ENCODE data around the gene CD58.

Gene CD58

DNA sequence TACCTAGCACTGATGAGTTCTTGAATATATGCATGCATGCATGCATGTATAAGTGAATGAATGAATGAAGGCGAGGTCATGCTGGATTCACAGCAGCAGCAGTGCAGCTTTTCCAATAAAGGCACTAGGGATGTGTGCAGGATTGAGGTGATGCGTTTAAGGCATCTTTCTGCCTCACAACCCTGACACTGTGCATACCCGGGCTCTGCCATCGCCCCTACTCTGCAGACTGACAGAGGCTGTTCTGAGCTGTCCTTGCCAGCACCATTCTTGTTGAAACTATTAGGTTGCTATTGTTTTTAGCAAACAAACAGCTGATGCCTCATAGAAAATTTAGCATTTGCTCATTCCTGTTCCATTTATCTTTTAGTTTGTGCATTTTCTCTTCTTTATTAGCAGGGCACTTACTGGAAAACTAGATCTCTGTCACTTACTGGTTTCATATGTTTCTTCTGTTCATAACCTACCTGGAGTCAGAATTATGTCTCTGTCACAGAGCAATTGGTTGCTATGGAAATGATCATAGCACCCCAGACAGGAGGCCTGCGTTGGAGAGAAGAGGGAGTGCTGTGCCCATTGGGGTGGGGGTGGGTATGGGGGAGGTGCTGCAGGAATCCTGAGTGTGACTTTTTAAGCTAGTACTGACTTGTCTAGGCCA lies 79.0 kb downstream of the CD58 start:
- DNase-seq: no peak

GRCh38 chr1:116490588-116490987 lies 80.2 kb downstream of the CD58 start:
- no peak for DNase-seq

DNA sequence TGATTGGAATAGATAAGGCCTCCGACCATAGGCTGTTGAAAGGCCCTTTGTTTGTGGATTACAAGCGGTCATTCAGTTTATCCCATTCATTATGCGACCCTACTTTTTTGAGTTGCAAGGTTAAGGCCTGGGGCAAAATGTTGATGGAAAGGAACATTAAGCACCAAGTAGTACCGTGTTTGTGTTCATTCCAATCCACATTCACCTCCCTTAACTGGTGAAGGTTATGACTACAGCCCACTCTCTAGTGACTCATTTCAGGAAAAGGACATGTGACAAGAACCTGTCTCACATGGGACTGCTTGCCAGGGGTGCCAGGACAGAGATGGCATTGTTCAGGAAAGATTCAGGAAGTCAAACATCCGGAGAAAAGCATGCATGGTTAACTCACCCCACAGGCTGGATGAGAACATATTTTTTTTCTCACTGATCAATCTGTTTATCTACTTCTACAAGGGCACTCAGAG lies 81.6 kb downstream of the CD58 start:
- no peak for DNase-seq

- no peak for DNase-seq
Measured at GRCh38 chr1:116488071-116488470, 82.8 kb downstream of the CD58 start.

DNA sequence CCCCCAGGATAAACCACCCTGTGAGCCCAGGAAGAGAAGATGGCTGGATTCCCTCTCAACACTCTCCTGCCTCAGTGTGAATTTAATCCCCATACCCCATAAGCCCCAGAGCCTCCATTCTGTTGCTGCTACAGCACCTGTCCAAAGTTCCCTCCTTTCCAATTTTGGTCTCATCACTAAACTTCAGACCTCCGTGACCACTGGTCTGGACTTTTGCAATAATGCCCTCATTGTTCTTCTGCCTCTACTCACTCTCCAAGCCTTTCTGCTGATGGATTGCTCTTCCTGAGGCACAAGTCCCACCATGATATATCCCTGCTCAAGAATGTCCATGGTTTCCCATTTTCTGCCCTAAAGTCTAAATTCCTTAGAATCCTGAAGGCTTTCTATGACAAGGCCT lies 83.2 kb downstream of the CD58 start:
- no peak for DNase-seq

DNA sequence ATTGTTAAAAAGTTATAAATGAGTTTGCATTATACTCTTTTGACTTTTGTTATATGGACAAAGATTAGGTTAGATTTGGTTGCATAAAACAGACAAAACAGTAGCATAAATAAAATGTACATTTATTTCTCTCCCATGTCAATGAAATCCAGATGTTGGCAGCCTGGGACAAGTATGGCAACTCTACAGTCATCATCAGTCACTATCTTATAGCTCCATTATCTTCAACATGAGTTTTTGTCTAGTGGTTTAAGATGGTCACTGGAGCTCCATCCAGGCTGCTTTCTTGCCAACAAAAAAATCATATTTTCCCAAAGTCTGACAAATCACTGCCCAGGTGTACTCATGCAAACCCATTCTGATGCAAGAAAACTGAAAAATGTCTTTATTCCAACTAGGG lies 83.8 kb downstream of the CD58 start:
- no peak for DNase-seq

DNA sequence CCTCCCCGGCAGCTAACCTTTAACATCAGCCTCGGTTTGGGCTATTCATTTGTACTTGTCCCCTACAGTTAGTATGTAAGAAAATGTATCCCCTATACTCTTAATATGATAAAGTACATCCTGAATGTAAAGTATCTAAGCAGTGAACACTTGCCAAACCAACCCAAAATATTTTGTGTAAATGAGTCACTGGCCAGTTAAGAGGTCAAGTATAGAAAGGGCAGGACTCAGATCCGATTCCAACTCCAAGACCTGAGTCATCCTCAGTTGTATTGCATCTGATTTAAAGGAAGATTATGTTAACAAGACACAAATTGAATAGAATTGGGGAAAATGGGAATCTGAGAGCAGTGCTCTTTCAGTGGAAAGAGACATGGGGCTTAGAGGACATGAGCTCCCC lies 84.4 kb downstream of the CD58 start:
- DNase-seq: no peak

DNA sequence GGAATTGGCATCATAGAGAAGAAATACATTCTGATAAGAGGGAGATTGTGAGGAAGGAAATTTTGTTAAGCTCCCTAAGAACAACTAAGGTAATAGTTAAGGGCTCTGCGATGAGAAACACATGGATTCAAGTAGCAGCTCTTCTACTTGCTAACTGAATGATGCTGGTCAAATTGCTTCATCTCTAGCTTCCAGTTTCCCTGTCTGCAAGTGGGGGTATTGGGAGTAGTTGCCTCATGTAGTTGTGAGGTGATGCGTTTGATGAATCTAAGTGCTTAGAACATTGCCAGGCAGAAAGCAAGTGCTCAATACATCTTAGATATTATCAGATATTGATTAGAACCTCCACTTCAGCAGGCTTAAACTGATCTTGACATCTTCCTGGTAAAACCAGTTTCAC lies 84.8 kb downstream of the CD58 start:
- no peak for DNase-seq

- DNase-seq: peak; percentile 56 to 72
Measured at GRCh38 chr1:116485071-116485735, 85.6 kb downstream of the CD58 start.

DNA sequence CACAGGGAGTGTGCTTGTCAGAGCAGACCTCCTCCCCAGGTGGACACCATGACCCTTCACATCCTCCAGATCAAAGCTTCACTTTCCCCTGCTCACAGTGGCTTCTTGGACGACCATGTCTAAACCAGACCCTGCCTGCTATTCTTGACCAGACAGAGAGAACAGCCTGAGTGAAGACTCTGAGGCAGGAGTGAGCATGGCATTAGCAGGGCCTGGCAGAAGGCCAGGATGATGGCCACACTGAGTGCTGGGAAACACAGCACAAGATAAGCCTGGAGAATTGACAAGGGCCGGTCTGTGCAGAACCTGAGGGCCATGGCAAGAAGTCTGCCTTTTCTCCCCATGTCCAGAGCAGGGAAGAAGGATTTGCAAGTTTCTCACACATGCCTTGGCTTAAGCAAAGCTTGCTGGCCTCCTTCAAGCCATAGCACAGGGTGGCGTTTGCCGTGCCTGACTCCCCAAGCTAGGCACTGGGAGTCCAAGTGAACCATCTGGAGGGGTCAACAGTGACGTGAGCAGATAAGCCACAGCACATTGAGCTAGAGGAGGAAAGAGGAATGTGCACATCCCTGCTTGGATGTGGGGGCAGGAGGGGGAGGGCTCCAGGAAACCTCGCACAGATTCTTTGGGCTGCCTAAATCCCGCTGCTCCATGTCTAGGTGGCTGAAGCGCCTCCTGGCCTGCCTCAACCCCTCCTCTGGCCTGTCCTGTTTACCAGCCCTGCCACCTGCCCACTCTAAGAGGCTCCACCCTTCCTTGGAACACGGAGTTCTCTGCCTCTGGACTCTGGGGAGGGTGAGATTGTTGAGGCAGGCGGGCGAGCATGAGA lies 87.1 kb downstream of the CD58 start:
- peak in 1 of 2 experiments; percentile 5 for DNase-seq

DNA sequence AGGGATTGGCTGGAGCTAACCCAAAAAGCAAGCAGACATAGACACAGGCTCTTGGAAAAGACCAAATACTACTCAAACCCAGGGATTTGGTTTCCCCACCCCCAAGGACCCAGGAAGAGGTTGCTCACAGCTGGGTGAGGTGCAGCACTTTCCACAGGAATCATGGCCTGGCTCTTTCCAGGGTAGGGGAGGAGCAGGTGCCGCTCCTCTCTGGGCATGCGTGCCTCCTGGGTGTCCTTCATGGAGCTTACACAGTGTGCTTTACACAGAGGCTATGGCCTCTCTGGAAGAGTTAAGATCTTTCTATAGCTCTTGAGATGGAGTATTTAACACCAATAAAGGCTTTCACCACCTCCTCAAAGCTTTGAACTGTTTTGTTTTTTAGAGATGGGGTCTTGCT lies 88.3 kb downstream of the CD58 start:
- DNase-seq: no peak

DNA sequence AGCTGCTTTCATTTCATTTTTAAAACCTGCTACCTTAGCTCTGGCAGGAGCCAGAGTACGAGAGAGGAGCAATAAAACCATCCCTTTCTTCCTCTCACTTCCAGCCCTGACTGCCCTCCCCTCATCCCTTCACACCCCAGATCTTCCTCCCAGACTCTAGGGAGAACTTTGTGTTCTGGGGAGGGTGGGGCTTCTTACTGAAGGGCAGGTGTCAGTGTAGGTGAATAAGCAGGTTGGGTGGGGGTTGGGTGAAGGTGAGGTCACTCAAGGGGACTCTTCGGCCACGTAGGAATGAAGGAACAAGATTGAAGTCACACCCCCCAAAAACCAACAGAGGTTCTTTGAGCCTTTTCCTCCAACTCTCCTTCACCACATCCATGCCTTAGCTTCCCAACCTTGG lies 88.9 kb downstream of the CD58 start:
- no peak for DNase-seq

DNA sequence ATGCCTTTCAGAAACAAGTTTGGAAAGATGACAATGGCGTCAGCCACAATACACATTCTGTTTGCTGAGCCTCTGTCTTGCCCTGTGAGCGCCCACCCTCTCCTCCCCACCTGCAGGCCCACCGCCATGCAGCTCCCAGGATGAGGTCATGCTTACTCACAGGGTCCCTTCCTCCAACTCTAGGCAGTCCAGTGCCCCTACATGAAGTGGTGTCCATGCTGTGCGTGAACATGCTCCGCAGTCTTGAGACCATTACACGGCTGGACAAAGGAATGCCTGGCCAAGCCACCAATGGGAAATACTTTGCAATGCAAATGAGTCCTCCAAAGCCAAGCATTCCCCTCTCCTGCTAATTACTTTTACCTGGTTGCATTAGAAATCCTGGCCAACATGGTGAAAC lies 92.2 kb downstream of the CD58 start:
- DNase-seq: no peak

DNA sequence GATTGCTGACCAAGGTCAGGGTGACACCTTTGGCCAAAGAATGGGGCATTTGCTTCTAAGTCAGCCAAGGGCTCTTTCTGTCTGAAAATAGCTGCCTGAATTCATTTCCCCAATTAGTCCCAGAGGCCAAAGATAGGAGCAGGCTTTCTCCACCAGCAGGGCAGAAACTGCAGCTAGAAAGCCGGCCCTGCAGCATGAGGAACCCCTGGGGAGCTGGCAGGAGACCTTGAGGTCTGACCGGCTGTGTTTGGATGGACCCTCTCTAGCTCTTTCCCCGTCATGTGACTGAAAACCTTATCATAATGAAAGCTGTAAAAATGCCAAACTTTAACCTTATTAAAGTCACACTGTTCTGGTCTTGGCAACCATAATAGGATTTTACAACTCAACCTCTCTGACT lies 93.4 kb downstream of the CD58 start:
- no peak for DNase-seq

DNA sequence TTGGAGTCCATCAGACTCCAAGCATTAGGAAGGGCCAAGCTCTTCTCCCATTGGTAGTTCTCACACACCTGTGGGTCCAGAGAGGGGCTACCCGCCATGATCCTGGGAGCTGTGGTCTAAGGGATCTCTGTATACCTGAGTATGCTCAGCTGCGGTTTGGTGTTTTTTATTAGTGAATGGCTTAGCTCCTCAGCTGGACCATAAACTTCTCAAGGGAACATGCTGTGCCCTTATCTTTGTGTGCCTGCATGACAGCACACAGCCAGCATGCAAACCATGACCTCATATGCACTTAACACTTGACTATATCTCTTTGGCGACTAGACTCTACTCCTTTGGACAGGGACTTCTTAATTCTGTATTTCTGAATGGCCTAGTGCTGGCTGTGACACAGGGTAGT lies 94.5 kb downstream of the CD58 start:
- DNase-seq: no peak

DNA sequence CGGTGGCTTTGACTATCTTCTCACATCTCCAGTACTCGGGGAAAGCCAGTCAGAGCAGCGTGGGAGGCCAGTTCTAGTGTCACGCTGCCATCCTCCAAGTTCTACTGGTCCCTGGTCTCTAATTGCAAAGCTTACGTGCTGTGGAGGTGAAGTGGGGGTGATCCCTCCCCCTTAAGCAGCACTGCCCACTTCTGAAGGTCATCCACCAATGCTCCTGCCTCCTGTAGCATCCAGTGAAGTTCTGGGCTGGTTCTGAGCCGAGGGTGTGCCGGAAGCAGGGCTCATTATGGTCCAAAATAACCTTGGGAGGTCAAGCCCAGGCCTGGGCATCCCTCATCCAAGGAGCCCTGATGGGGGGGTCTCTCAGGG lies 95.0 kb downstream of the CD58 start:
- no peak for DNase-seq

DNA sequence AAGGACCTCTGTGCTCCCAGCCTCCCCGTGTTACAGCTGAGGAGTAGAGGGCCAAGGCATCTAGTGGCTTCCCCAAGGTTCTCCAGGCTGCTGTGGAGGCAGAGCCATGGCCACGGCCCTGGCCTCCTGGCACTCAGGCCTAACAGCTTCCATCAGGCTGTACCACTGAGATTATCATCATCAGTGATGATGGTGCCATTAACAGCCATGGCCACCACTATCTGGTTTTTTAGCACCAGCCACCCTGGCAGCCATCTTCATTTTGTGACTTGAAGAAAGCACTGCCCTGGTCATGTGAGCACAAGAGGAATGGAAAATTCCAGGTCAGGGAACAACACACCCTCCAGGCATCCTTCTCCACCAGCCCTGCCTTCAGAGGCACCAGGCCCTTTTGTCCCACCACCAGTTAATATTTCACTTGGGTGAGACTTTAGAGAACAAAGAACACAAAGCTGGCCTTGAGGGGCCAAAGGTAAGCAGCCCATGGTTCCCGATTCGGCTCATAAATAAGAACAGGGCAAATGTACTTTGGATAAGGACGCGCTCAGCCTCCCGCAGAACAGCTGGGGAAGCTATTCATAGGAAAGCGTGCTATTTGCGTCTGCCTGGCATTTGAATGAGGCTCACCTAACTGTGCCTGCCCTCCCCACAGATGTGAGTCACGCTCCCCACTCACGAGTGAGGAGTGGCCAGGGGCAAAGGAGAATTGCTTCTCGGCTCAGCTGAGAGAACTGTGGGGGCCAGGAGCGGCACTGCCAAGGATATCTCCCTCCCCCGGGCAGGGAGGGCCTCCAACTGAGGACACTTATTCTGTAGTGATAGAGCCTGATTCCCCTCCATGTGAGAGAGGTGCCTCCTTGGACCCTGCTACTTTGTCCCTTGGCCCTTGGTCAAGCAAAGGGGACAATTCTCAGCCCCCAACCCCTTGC lies 95.6 kb downstream of the CD58 start:
- no peak for DNase-seq

DNA sequence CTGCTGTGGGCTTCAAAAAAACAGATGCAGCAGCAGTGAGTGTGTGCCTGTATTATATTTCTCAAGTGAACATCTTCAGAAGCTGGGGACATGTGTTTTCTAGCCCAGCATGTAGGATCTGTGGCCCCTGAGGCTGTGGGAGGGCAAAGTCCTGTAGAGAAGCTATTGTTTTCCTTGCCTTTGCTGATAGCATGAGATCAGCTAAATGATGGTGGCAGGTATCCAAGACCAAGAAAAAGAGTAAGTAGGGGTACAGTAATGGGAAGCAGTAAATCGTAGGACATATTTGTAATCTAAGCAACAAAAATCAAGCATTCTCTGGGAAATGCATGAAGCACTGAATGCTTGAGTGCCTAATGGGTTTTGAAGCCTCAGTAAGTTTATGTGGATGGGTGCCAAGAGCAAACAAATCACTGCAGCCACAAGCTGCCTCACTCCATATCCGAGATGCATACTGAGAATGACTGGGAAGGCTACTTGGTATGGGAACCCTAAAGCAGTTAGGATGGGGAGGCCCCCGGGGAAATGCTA lies 98.3 kb downstream of the CD58 start:
- DNase-seq: peak in 1 of 2 experiments; percentile 2

GRCh38 chr1:116471241-116471640 lies 99.6 kb downstream of the CD58 start:
- DNase-seq: no peak

- DNase-seq: no peak
Measured at GRCh38 chr1:116470671-116471070, 100.2 kb downstream of the CD58 start.

DNA sequence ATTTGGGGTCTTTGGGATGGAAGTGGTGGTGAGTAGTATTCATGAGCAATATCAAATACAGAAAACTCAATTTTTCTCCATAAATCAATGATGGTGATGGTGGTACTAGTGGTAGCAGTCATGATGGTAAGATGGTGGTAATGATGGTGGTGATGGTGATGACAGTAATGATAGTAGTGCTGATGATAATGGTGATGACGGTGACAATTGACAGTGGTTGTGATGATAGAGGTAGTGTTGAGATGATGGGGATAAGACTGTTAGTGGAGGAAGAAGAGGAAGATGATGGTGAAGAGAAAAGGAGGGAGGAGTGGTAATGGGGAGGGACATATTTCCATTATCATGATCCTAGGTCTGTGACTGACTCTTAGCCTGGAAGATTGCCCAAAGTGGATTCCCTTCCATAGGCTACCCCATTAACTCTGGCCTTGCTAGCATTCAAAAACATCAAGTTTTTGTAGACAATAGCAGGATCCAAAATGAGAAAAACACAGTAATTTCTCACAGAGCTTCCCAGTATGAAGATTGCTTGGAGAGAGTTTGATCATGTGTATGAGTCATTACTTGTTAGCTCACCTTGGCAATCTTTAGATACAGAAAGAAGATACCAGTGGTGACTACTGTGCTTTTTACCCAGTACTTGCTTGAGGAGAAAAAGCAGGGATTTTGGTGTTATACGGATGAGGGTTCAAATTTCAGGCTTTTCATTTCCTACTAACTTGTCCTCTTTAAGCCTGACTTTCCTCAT lies 103.8 kb downstream of the CD58 start:
- DNase-seq: no peak
